Measurements from ENCODE around the gene SLC39A11. TPM values are rescaled to one million over a fixed set of nuclear protein-coding genes. Genes with fewer than 3 reads are reported as not detected.

SLC39A11 gene
- total RNA-seq, 1 experiment from 2014 or later, result 18.6 TPM

- Histone ChIP-seq H3K4me3 (ENCODE audit: low read depth, low read length, poor library complexity, severe bottlenecking) (no peak overlapping the region), H3K9me3 (ENCODE audit: low read depth, low read length, poor library complexity, severe bottlenecking) (no peaks in the 10 kb centered on the region), H3K27ac (ENCODE audit: low read depth, low read length, poor library complexity, severe bottlenecking) (no peak overlapping the region), H3K4me1 (ENCODE audit: insufficient read depth, low read length, poor library complexity, severe bottlenecking) (no peaks in the 10 kb centered on the region), H3K36me3 (ENCODE audit: insufficient read depth, low read length, poor library complexity, severe bottlenecking) (no peaks in the 10 kb centered on the region), H3K27me3 (replicated peaks; ENCODE audit: insufficient read depth, low read depth, low read length, poor library complexity) (no peaks in the 10 kb centered on the region)
- no peak for DNase-seq (ENCODE audit: low spot score)
- no TSS peak for BruUV-seq (replicated peaks)
- intact Hi-C loops (cut with micrococcal nuclease; ENCODE audit: unreplicated experiment), result no loop called here
- TF ChIP-seq CTCF (conservative IDR thresholded peaks at IDR 0.05; ENCODE audit: low read depth, low read length), result no peak
- no peak for TF ChIP-seq EZH2 (IDR thresholded peaks at IDR 0.05; ENCODE audit: borderline replicate concordance, low read depth, low read length, poor library complexity, severe bottlenecking)
- ChIA-PET POLR2A (ENCODE audit: low non-redundant PET) (no interaction called here), CTCF (no interaction called here)
These were observed 440.5 kb downstream of the SLC39A11 start for GRCh38 chr17:72651988-72652387.

GRCh38 chr17:72648702-72649101 is 443.8 kb downstream of the SLC39A11 start:
- Histone ChIP-seq H3K27me3 (replicated peaks; ENCODE audit: insufficient read depth, low read depth, low read length, poor library complexity) (no peaks in the 10 kb centered on the region), H3K4me3 (ENCODE audit: low read depth, low read length, poor library complexity, severe bottlenecking) (no peak overlapping the region), H3K9me3 (ENCODE audit: low read depth, low read length, poor library complexity, severe bottlenecking) (no peaks in the 10 kb centered on the region), H3K27ac (ENCODE audit: low read depth, low read length, poor library complexity, severe bottlenecking) (no peak overlapping the region), H3K36me3 (ENCODE audit: insufficient read depth, low read length, poor library complexity, severe bottlenecking) (no peaks in the 10 kb centered on the region), H3K4me1 (ENCODE audit: insufficient read depth, low read length, poor library complexity, severe bottlenecking) (no peaks in the 10 kb centered on the region)
- ChIA-PET POLR2A (ENCODE audit: low non-redundant PET) (no interaction called here), CTCF (no interaction called here)
- intact Hi-C loops (cut with micrococcal nuclease; ENCODE audit: unreplicated experiment), result no loop called here
- no peak for DNase-seq (ENCODE audit: low spot score)
- TF ChIP-seq CTCF (conservative IDR thresholded peaks at IDR 0.05; ENCODE audit: low read depth, low read length) (no peak), EZH2 (IDR thresholded peaks at IDR 0.05; ENCODE audit: borderline replicate concordance, low read depth, low read length, poor library complexity, severe bottlenecking) (no peak)
- BruUV-seq (replicated peaks), result no TSS peak

GRCh38 chr17:72646176-72646575 is 446.3 kb downstream of the SLC39A11 start:
- Histone ChIP-seq H3K9me3 (ENCODE audit: low read depth, low read length, poor library complexity, severe bottlenecking) (no peaks in the 10 kb centered on the region), H3K27me3 (replicated peaks; ENCODE audit: insufficient read depth, low read depth, low read length, poor library complexity) (no peaks in the 10 kb centered on the region), H3K27ac (ENCODE audit: low read depth, low read length, poor library complexity, severe bottlenecking) (no peak overlapping the region), H3K4me3 (ENCODE audit: low read depth, low read length, poor library complexity, severe bottlenecking) (no peak overlapping the region), H3K4me1 (ENCODE audit: insufficient read depth, low read length, poor library complexity, severe bottlenecking) (no peaks in the 10 kb centered on the region), H3K36me3 (ENCODE audit: insufficient read depth, low read length, poor library complexity, severe bottlenecking) (no peaks in the 10 kb centered on the region)
- DNase-seq (ENCODE audit: low spot score), result no peak
- intact Hi-C loops (cut with micrococcal nuclease; ENCODE audit: unreplicated experiment), result no loop called here
- BruUV-seq (replicated peaks), result no TSS peak
- ChIA-PET POLR2A (ENCODE audit: low non-redundant PET) (no interaction called here), CTCF (no interaction called here)
- TF ChIP-seq EZH2 (IDR thresholded peaks at IDR 0.05; ENCODE audit: borderline replicate concordance, low read depth, low read length, poor library complexity, severe bottlenecking) (no peak), CTCF (conservative IDR thresholded peaks at IDR 0.05; ENCODE audit: low read depth, low read length) (no peak)
